ENCODE measurements around the gene RPN2. TPM values are rescaled to one million over a fixed set of nuclear protein-coding genes. Genes with fewer than 3 reads are reported as not detected.

RPN2 gene
- polyA plus RNA-seq, 1 of the 3 experiments (the other 2 are of a cell fraction): 420 TPM

DNA sequence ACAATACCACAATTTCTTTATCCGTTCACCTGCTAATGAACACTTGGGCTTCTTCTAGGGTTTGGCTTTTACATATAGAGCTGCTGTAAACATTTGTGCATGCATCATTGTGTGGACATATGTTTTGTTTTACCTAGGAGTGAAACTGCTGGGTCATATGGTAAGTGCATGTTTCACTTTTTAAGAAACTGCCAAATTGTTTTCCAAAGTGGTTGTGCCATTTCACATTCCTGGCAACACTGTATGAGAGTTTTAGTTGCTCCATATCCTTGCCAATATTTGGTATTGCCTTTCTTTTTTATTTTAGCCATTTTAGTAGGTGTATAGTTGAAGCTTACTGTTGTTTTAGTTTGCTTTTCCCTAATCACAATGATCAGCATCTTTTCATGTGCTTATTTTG is 14.1 kb upstream of the RPN2 start:
- Histone ChIP-seq H3K27ac (ENCODE audit: low read depth in 2 of 2, low read length in 1 of 2) (no peak overlapping the region), H3K4me2 (no peak overlapping the region), H3K79me2 (ENCODE audit: insufficient read depth) (no peaks in the 10 kb centered on the region), H3F3A (replicated peaks; ENCODE audit: insufficient read depth) (no peaks in the 10 kb centered on the region), H4K20me1 (ENCODE audit: insufficient read depth) (no peaks in the 10 kb centered on the region), H3K9ac (no peak overlapping the region), H3K27me3 (ENCODE audit: insufficient read depth) (no peaks in the 10 kb centered on the region), H3K9me2 (no peaks in the 10 kb centered on the region), H2AFZ (ENCODE audit: low read depth) (no peak overlapping the region), H3K9me3 (no peaks in the 10 kb centered on the region), H3K4me3 (ENCODE audit: low read depth in 2 of 2, low read length in 1 of 2) (no peak overlapping the region), H3K4me1 (ENCODE audit: control insufficient read depth in 1 of 2, insufficient read depth in 2 of 2, low read depth in 1 of 2, low read length in 1 of 2) (no peaks in the 10 kb centered on the region), H3K36me3 (replicated peaks in 1 of 2; ENCODE audit: control insufficient read depth in 1 of 2, insufficient read depth in 2 of 2, low read length in 1 of 2) (no peaks in the 10 kb centered on the region)
- ChIA-PET CTCF (no interaction called here), POLR2A (no interaction called here)
- no peak for DNase-seq
- TF ChIP-seq, protein P1, sequence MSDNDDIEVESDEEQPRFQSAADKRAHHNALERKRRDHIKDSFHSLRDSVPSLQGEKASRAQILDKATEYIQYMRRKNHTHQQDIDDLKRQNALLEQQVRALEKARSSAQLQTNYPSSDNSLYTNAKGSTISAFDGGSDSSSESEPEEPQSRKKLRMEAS (IDR thresholded peaks at IDR 0.05; ENCODE audit: low read depth): no peak
- TF ChIP-seq RAD21 (IDR thresholded peaks at IDR 0.05; ENCODE audit: low read length) (no peak), EP300 (IDR thresholded peaks at IDR 0.05; ENCODE audit: borderline replicate concordance in 1 of 2, low read depth in 1 of 2, low read length in 1 of 2) (no peak), FOSL2 (IDR thresholded peaks at IDR 0.05; ENCODE audit: borderline replicate concordance, low read depth) (no peak), TCF12 (IDR thresholded peaks at IDR 0.05) (no peak), TEAD4 (IDR thresholded peaks at IDR 0.05; ENCODE audit: borderline replicate concordance, insufficient read depth) (no peak), RXRA (IDR thresholded peaks at IDR 0.05; ENCODE audit: borderline replicate concordance, low read depth) (no peak), RFX5 (IDR thresholded peaks at IDR 0.05; ENCODE audit: low read length) (no peak), ELF1 (IDR thresholded peaks at IDR 0.05) (no peak), YY1 (IDR thresholded peaks at IDR 0.05; ENCODE audit: low read depth) (no peak)
- TF ChIP-seq, protein P2, sequence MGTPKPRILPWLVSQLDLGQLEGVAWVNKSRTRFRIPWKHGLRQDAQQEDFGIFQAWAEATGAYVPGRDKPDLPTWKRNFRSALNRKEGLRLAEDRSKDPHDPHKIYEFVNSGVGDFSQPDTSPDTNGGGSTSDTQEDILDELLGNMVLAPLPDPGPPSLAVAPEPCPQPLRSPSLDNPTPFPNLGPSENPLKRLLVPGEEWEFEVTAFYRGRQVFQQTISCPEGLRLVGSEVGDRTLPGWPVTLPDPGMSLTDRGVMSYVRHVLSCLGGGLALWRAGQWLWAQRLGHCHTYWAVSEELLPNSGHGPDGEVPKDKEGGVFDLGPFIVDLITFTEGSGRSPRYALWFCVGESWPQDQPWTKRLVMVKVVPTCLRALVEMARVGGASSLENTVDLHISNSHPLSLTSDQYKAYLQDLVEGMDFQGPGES (IDR thresholded peaks at IDR 0.05; ENCODE audit: low read depth, low read length): no peak
- WGBS (ENCODE audit: low lambda C conversion rate): 92% methylated on average over 1 of the region's 1 CpG

DNA sequence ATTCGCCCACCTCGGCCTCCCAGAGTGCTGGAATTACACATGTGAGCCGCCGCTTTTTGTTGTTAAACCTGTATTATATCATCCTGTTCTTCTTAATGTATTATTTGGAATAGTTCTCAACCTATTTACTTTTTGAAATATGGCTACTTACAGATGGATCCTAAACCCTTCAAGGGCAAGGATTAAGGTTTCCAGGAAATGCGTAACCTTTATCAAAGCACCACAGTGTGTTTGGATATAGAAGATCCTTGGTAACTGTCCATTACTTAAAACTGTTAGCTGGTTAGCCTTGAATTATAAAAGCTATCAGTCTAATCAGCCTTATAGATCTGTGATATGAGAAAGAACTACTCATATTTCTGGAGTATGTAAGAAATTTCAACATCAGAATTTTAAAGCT is 12.3 kb upstream of the RPN2 start:
- no peaks in the 10 kb centered on the region for H4K20me1 ChIP-seq (ENCODE audit: insufficient read depth)
- no peaks in the 10 kb centered on the region for H3F3A ChIP-seq (replicated peaks; ENCODE audit: insufficient read depth)
- H3K4me2 ChIP-seq: no peak overlapping the region
- H3K4me1 ChIP-seq (ENCODE audit: control insufficient read depth in 1 of 2, insufficient read depth in 2 of 2, low read depth in 1 of 2, low read length in 1 of 2): no peaks in the 10 kb centered on the region
- H3K9ac ChIP-seq: no peak overlapping the region
- no peak overlapping the region for H2AFZ ChIP-seq (ENCODE audit: low read depth)
- H3K27ac ChIP-seq (ENCODE audit: low read depth in 2 of 2, low read length in 1 of 2): no peak overlapping the region
- no peaks in the 10 kb centered on the region for H3K9me2 ChIP-seq
- no peak for TF ChIP-seq RAD21 (IDR thresholded peaks at IDR 0.05; ENCODE audit: low read length)
- CTCF ChIA-PET: interaction anchor here (2.0 kb wide), 1 partner anchor 10 kb away, joined by 5 read pairs; no protein-coding TSS in a partner anchor
- H3K79me2 ChIP-seq (ENCODE audit: insufficient read depth): no peaks in the 10 kb centered on the region
- DNase-seq: no peak
- no peaks in the 10 kb centered on the region for H3K36me3 ChIP-seq (replicated peaks in 1 of 2; ENCODE audit: control insufficient read depth in 1 of 2, insufficient read depth in 2 of 2, low read length in 1 of 2)
- H3K4me3 ChIP-seq (ENCODE audit: low read depth in 2 of 2, low read length in 1 of 2): no peak overlapping the region
- POLR2A ChIA-PET: no interaction called here
- no peaks in the 10 kb centered on the region for H3K27me3 ChIP-seq (ENCODE audit: insufficient read depth)
- no peaks in the 10 kb centered on the region for H3K9me3 ChIP-seq
- WGBS (ENCODE audit: low lambda C conversion rate): 97% methylated on average over 5 of the region's 5 CpGs

DNA sequence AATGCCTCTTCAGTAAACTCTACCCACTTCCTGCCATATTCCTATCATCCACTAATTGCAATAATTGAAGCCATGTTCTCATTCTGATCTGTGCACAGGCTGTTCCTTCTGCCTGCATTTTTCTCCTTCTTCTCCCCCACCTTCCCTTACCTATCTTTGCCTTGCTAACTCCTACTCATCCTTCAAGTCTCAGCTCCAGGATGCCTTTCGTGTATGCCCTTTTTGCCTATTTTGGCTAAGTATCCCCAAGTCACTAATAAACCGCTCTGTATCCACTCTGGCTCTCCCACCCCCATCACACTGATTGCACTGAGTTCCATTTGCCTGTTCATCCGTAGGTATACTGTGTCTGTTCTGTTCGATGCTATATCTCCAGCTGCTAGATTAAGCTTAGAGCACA is 6.3 kb upstream of the RPN2 start:
- ChIA-PET POLR2A (no interaction called here), CTCF (interaction anchor here (1.5 kb wide), 1 partner anchor 10 kb away, joined by 3 read pairs; no protein-coding TSS in a partner anchor)
- H2AFZ ChIP-seq (ENCODE audit: low read depth): no peak overlapping the region
- H3F3A ChIP-seq (replicated peaks; ENCODE audit: insufficient read depth): peaks cover 3% of the 10 kb centered on the region
- H3K27ac ChIP-seq (ENCODE audit: low read depth in 2 of 2, low read length in 1 of 2): no peak overlapping the region
- no peak overlapping the region for H3K4me3 ChIP-seq (ENCODE audit: low read depth in 2 of 2, low read length in 1 of 2)
- DNase-seq: no peak
- H3K9me3 ChIP-seq: no peaks in the 10 kb centered on the region
- no peaks in the 10 kb centered on the region for H3K4me1 ChIP-seq (ENCODE audit: control insufficient read depth in 1 of 2, insufficient read depth in 2 of 2, low read depth in 1 of 2, low read length in 1 of 2)
- no peaks in the 10 kb centered on the region for H4K20me1 ChIP-seq (ENCODE audit: insufficient read depth)
- no peak overlapping the region for H3K4me2 ChIP-seq
- H3K27me3 ChIP-seq (ENCODE audit: insufficient read depth): no peaks in the 10 kb centered on the region
- no peak overlapping the region for H3K9ac ChIP-seq
- no peaks in the 10 kb centered on the region for H3K36me3 ChIP-seq (replicated peaks in 1 of 2; ENCODE audit: control insufficient read depth in 1 of 2, insufficient read depth in 2 of 2, low read length in 1 of 2)
- 83% methylated on average over 4 of the region's 4 CpGs for WGBS (ENCODE audit: low lambda C conversion rate)
- peaks cover 6% of the 10 kb centered on the region for H3K79me2 ChIP-seq (ENCODE audit: insufficient read depth)
- no peaks in the 10 kb centered on the region for H3K9me2 ChIP-seq
- TF ChIP-seq, protein P3, sequence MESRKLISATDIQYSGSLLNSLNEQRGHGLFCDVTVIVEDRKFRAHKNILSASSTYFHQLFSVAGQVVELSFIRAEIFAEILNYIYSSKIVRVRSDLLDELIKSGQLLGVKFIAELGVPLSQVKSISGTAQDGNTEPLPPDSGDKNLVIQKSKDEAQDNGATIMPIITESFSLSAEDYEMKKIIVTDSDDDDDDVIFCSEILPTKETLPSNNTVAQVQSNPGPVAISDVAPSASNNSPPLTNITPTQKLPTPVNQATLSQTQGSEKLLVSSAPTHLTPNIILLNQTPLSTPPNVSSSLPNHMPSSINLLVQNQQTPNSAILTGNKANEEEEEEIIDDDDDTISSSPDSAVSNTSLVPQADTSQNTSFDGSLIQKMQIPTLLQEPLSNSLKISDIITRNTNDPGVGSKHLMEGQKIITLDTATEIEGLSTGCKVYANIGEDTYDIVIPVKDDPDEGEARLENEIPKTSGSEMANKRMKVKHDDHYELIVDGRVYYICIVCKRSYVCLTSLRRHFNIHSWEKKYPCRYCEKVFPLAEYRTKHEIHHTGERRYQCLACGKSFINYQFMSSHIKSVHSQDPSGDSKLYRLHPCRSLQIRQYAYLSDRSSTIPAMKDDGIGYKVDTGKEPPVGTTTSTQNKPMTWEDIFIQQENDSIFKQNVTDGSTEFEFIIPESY (IDR thresholded peaks at IDR 0.05; ENCODE audit: borderline replicate concordance, low read depth): no peak
- TF ChIP-seq TCF12 (IDR thresholded peaks at IDR 0.05) (no peak), ELF1 (IDR thresholded peaks at IDR 0.05) (no peak), FOXM1 (IDR thresholded peaks at IDR 0.05; ENCODE audit: low read depth) (no peak), TEAD4 (IDR thresholded peaks at IDR 0.05; ENCODE audit: borderline replicate concordance, insufficient read depth) (no peak), FOSL2 (IDR thresholded peaks at IDR 0.05; ENCODE audit: borderline replicate concordance, low read depth) (no peak), MEF2A (IDR thresholded peaks at IDR 0.05; ENCODE audit: borderline replicate concordance, low read depth) (no peak), POLR2AphosphoS5 (IDR thresholded peaks at IDR 0.05; ENCODE audit: low read depth, low read length) (no peak), EZH2phosphoT487 (IDR thresholded peaks at IDR 0.05; ENCODE audit: borderline replicate concordance, low read depth) (no peak)
- TF ChIP-seq, protein P1 (IDR thresholded peaks at IDR 0.05; ENCODE audit: low read depth): no peak
- TF ChIP-seq, protein P4, sequence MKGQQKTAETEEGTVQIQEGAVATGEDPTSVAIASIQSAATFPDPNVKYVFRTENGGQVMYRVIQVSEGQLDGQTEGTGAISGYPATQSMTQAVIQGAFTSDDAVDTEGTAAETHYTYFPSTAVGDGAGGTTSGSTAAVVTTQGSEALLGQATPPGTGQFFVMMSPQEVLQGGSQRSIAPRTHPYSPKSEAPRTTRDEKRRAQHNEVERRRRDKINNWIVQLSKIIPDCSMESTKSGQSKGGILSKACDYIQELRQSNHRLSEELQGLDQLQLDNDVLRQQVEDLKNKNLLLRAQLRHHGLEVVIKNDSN (IDR thresholded peaks at IDR 0.05; ENCODE audit: borderline replicate concordance, low read depth): no peak
